ENCODE measurements around the gene GPR22.
A peak's percentile ranks its signal among the peaks of the same experiment; 100 is the strongest.

Gene GPR22

DNA sequence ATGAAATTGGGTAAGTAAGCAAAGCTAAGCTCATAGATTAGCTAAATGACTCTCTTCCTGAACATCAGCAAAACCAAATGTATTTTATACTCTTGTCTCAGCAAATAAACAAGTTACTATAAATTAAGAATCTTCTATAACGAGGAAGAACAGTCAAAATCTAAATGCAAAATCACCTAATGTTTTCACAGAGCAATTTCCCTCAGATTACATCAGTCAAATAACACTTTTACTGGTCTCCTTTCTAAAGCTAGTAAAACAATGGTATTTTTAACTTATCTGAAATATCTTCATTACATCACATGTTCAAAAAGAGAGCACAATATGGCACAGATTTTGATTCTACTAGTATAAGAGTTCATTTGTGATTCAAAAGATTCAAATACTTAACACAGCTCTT is 16.5 kb upstream of the GPR22 start:
- DNase-seq (ENCODE audit: extremely low spot score) = no peak
- ChIA-PET CTCF (no interaction called here), POLR2A (no interaction called here)
- no peak for TF ChIP-seq CTCF (IDR thresholded peaks at IDR 0.05; ENCODE audit: control extremely low read depth, extremely low read depth, low read depth, missing control alignments)

GRCh38 chr7:107461938-107462533 is 7.8 kb upstream of the GPR22 start:
- POLR2A ChIA-PET = no interaction called here
- no peak for DNase-seq (ENCODE audit: extremely low spot score)
- TF ChIP-seq CTCF (IDR thresholded peaks at IDR 0.05; ENCODE audit: control extremely low read depth, extremely low read depth, low read depth, missing control alignments) = no peak
- CTCF ChIA-PET = interaction anchor here (0.7 to 2.7 kb wide), 4 partner anchors 262 to 417 kb away, joined by 3 to 17 read pairs (median 3); partner anchors contain the start of gene CBLL1

DNA sequence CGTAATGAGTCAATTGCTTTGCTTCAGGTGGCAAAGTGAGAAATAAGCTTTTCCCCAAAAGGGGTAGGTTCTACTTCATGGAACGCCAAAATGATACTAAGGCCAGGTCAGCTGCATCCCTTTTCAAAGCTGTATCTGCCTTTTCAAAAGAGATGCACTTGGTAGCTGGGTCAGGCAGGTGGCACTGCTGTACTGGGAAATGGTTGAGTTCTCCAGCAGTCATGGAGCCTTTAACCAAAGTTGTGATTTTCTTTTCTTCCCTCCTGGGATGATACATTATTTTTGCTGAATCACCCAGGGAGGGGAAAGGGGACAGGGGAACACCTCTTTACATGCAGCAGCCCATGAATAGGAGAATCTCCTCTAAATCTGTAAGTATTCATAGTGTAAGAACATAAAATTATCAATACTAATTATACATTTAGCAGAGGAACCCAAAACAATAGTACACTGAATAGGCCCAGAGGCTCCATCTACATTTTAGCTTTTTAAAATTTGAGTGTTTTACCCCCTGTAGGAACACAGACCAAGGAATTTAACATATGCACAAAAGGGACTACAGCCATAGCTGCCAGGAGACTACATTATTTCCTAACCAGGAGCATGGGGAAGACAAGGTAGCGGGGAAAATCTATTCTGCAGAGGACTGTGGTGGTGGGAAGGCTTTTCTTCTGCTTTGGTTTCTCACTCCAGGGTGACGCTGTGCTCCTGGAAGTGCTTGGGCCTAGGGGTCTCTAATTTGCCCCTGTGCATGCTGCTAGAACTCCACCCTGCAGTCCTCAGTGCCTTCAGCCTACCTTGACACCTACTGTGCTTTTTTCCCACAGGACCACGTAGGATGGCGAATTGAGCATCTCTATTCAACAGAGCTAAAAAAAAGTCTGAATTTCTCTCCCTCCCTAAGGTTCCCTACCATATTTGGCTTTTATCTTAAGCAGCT is 6.4 kb upstream of the GPR22 start:
- peak; percentile 14 for DNase-seq (ENCODE audit: extremely low spot score)
- ChIA-PET POLR2A (no interaction called here), CTCF (interaction anchor here (0.7 to 2.8 kb wide), 23 partner anchors 9 to 683 kb away, joined by 3 to 32 read pairs (median 4); no protein-coding TSS in a partner anchor)
- TF ChIP-seq CTCF (IDR thresholded peaks at IDR 0.05; ENCODE audit: control extremely low read depth, extremely low read depth, low read depth, missing control alignments) = peak; percentile 74

GRCh38 chr7:107464666-107465226 is 5.1 kb upstream of the GPR22 start:
- no peak for TF ChIP-seq CTCF (IDR thresholded peaks at IDR 0.05; ENCODE audit: control extremely low read depth, extremely low read depth, low read depth, missing control alignments)
- DNase-seq (ENCODE audit: extremely low spot score) = no peak
- ChIA-PET CTCF (interaction anchor here (0.7 to 2.8 kb wide), 14 partner anchors 10 to 681 kb away, joined by 3 to 32 read pairs (median 6); no protein-coding TSS in a partner anchor), POLR2A (no interaction called here)

GRCh38 chr7:107467972-107468371 is 1.9 kb upstream of the GPR22 start:
- POLR2A ChIA-PET = no interaction called here
- CTCF ChIA-PET = interaction anchor here (1.8 kb wide), 1 partner anchor 11 kb away, joined by 4 read pairs; no protein-coding TSS in a partner anchor
- no peak for TF ChIP-seq CTCF (IDR thresholded peaks at IDR 0.05; ENCODE audit: control extremely low read depth, extremely low read depth, low read depth, missing control alignments)
- no peak for DNase-seq (ENCODE audit: extremely low spot score)

- ChIA-PET POLR2A (no interaction called here), CTCF (interaction anchor here (1.8 kb wide), 1 partner anchor 11 kb away, joined by 4 read pairs; no protein-coding TSS in a partner anchor)
- no peak for TF ChIP-seq CTCF (IDR thresholded peaks at IDR 0.05; ENCODE audit: control extremely low read depth, extremely low read depth, low read depth, missing control alignments)
- DNase-seq (ENCODE audit: extremely low spot score) = no peak
Measured at GRCh38 chr7:107468824-107469223, 1.0 kb upstream of the GPR22 start.

All from GM10248 (cell line).